HG02981 (cell line): Measurements from ENCODE around the gene PDE8A.
"Not testable (repeated sequence)": the region's sequence is repeated elsewhere in the genome, so short reads cannot be mapped to it uniquely, and the experiment has no call there.

ENCODE experiments used
- ATAC-seq: cut with Tn5 transposase; IDR thresholded peaks from one replicate; pipeline ENCODE4 v1.9.1; 2021; ENCODE audit warnings: mild to moderate bottlenecking, moderate library complexity; ENCODE audit not compliant: unreplicated experiment

The PDE8A gene

DNA sequence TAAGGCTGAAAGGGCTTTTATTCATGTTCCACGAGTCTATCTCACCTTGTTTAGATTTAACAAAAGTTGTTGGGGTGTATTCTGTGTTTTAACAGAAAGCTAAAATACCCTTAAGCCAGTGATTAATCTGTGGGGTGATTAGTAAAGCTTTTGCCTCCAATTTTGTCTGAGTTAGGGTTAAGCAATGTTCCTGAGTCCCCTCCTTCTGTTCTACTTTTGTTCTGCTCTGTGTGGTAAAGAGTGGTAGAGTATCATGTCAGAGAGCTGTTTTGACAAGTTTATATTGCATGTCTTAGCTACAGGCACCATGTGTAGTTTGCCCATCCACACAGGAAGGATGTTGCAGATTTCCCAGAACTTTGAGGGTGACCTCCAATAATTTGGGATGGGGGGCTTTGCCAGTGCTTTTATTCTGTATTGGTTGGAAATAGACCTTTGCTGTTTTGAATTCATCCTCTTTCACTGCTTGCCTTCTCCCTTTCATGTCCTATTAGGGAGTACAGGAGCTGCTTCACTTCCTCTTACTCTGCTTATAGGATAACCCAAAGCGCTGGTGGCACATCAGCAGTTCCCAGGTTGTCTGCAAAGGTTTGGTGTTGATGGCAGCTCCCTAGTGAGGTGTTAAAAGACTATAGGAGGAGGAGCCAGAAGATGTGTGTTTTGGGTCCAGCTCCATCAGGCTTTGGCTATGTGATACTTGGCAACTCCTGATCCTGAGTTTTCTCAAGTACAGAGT, 7.4 kb downstream of the PDE8A start:
- no peak for ATAC-seq

GRCh38 chr15:84990507-84990906, 8.9 kb downstream of the PDE8A start:
- no peak for ATAC-seq

- no peak for ATAC-seq
Measured at GRCh38 chr15:84991014-84991712, 9.5 kb downstream of the PDE8A start.

DNA sequence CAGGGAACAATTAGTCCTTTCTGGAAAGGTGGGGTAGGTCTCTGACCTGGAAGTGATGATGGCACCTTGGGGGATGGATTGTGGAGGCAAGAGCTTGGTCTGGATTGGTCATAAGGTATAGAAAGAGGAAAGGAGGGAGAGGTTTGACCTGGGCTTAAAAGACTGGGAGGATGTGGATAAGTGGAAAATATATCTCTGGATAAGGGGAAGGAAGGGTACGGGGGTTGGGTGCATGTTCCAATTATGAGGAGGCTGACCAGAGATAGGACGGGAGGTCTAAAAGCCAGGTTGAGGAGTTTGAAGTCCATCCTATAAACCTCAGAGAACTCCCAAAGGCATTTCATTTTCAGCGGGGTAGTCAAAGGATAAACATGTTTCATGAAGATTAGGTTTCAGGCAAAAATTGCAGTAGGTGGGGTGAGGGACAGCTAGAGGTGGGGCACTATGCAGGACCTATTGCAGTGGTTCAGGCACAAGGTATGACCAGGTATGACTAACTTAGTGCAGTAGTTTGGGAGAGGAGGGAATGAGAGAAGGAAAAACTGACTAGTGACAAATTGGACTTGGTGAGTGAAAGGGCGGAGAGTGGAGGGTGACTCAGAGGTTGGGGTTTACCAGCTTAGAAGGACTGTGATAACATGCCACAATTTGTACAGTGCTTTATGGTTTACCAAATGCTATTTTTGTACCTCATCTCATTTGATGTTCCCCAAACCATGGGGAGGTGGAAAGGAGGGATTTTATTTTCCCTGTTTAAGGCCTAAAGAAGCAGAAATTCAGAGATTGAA, 10.7 kb downstream of the PDE8A start:
- ATAC-seq = no peak

GRCh38 chr15:84996055-84996454, 14.4 kb downstream of the PDE8A start:
- no peak for ATAC-seq

DNA sequence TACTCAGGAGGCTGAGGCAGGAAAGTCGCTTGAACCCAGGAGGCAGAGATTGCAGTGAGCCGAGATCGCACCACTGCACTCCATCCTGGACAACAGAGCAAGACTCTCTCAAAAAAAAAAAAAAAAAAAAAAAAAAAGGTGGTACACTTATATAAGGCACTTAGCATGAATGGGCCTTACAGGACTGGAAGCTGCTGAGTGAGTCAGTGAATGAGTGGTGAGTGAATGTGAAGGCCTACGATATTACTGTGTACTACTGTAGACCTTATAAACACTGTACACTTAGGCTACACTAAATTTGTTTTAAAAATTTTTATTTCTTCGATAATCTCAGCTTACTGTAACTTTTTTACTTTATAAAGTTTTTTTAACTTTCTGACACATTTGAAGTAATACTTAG, 15.1 kb downstream of the PDE8A start:
- ATAC-seq = not testable (repeated sequence)

DNA sequence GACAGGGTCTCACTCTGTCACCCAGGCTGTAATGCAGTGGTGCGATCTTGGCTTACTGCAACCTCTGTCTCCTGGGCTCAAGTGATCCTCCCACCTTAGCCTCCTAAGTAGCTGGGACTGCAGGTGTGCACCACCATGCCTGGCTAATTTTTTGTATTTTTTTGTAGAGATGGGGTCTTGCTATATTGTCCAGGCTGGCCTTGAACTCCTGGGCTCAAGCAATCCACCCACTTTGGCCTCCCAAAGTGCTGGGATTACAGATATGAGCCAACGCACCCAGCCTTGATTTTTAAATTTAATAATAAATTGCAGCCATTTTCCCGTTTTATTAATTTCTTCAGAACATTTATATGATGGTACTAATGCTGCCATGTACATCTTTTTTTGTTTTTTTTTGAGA, 15.6 kb downstream of the PDE8A start:
- not testable (repeated sequence) for ATAC-seq

GRCh38 chr15:85000189-85000864, 18.7 kb downstream of the PDE8A start:
- no peak for ATAC-seq

DNA sequence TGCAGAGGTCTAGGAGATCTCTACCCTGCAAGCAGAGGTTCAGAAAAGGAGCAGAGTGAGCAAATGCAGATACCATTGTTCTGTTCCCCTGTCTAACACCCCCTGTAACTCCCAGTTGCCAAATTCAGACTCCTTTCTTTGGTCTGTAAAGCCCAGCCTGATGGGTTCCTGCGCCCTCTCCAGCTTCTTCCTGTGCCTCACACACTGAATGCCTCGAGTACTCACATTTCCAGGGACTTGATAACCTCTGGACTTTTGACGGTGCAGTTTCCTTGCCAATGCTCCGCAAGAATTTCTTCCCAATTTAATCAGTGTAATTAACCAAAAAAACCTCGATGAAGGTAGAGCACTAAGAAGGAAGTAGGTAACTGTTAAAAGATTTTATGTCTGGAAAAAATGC, 19.3 kb downstream of the PDE8A start:
- no peak for ATAC-seq

- no peak for ATAC-seq
Measured at GRCh38 chr15:85002517-85002916, 20.9 kb downstream of the PDE8A start.

DNA sequence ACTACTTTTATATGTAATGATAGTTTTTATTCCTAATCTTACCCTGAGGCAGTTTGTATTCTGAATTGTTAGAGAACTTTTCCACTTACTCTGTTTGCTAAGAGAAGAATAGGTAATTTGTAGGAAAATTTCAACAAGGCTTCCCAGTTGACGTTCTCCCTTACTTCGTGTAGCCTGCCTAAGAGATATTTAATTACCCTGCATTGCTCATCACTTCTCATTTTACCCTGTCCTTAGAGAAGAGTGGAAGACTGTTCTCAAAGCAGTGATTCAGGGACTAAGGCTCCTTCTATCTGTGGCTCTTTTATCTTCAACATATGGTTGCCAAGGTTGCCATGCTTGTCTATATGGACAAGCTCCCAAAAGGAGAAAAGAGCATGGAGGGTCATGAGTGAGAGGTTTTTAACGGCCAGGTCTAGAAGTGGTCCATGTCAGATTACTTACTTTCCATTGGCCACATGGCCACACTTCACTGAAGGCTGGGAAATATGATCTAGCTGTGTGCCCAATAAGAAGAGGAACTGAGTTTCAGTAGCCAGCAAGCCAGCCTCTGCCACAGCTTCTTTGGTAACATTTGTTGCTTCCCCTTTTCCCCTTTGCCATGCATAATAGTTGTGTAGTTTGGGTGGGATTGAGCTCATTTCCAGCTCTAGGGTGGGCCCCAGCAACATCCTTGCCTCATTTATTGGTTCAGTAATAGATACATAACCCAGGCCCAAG, 22.1 kb downstream of the PDE8A start:
- no peak for ATAC-seq

- ATAC-seq = no peak
Measured at GRCh38 chr15:85004550-85004949, 22.9 kb downstream of the PDE8A start.

GRCh38 chr15:85005319-85005718, 23.7 kb downstream of the PDE8A start:
- no peak for ATAC-seq

DNA sequence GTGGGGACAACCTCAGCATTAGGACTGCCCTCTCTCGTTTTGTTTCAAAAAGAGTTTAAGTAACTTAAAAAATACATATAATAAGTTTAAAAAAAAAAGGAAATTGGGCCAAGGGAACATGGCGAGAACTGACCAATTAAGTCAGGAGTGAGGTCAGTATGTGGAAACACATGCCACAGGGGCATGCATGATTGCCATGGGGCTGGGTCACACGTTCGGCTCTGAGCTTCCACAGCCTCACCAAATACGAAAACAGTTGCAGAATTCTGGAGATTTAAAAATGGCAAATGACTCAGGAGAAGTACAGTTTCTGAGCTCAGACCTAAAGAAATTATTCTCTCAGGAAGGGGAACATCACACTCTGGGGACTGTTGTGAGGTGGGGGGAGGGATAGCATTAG, 24.1 kb downstream of the PDE8A start:
- ATAC-seq = no peak

DNA sequence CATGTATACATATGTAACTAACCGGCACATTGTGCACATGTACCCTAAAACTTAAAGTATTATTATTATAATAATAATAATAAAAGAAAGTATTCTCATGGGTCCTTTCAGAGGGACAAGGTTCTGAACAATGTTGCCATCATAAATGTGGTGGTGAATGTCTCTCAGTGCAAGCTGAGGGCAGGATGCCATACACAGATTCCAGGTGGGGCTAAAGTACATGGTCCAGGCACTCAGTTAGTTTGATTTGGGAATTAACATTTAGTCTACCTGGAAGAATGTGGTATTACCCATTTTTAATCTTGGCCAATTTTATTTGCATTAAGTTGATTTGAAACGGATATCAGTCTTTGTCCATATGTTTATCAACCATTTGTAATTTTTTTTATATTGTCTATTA, 24.5 kb downstream of the PDE8A start:
- no peak for ATAC-seq

GRCh38 chr15:85006655-85007054, 25.0 kb downstream of the PDE8A start:
- ATAC-seq = no peak

- ATAC-seq = no peak
Measured at GRCh38 chr15:85007137-85007536, 25.5 kb downstream of the PDE8A start.

DNA sequence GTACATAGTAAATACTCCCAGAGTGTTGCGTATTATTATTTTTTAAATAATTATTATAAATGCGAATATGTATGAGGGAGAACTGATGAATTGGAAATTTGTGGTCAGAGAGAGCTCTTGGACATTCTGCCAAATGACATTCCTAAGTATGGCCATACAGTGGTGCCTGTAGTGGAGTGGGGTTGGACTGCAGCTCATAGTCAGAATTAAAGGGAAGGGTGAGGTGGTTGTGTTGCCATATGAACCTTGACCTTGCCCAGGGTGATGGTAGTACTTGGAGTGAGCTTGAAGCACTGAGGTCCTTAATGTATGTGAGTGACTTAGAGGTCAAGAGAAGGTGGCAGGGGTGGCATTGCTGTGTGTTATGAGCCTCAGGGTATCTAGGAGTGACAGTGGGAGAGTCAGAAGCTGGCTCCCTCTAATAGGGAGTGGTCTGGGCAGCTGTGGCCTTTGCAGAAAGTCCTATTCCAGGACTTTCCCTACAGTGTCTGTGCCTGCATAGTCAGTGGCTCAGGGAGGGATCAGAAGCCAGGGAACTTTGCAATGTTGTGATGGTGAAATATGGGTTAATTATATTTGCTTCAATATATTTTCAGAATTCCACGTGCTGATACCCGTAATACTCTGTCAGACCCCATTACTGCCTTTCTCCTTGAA, 26.2 kb downstream of the PDE8A start:
- no peak for ATAC-seq

DNA sequence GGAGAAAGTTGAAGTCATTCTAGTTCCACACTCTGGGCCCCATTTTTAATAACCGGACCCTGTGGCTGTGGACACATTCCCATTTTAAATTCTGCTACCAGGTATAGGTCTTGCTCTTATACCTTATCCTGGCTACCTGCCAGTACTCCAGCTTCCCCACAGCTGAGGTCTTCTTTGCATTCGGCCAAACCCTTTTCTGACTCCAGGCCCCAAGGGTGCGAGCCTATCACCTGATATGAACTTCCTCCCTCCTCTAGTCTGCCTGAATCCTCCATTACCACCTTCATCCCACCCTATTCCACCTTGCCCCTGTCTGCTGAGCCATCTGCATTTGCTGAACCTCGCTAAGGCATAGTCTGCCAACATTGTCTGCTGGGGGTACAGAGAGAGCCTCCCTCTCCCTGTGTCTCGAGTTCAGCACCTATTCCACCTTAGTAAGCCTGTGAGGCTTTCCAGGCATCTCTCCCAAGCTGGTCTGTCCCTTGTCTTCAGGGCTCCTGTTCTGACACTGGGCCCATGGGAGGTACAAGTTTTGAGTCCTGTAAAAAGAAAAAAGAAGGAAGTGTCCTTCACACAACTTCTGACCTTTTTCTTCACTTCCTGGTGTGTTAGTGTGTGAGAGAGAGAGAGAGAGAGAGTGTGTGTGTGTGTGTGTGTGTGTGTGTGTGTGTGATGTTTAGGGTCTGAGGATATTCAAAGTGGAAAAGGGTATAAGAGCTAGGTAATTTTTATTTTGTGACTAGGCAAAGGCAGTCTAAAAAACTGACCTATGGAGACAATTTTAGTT, 27.0 kb downstream of the PDE8A start:
- ATAC-seq = no peak
